D341Med (cell line): ENCODE results near the gene PRKAG2.

ENCODE experiments used
- DNase-seq: peaks from one replicate; pipeline ENCODE4 v3.0.0; 2012; ENCODE audit warnings: low spot score

The PRKAG2 gene

GRCh38 chr7:151515276-151515565, 361.7 kb downstream of the PRKAG2 start:
- DNase-seq = no peak

- no peak for DNase-seq
Observed at GRCh38 chr7:151514461-151515275, 362.2 kb downstream of the PRKAG2 start.

- no peak for DNase-seq
Observed at GRCh38 chr7:151513133-151513532, 363.8 kb downstream of the PRKAG2 start.

DNA sequence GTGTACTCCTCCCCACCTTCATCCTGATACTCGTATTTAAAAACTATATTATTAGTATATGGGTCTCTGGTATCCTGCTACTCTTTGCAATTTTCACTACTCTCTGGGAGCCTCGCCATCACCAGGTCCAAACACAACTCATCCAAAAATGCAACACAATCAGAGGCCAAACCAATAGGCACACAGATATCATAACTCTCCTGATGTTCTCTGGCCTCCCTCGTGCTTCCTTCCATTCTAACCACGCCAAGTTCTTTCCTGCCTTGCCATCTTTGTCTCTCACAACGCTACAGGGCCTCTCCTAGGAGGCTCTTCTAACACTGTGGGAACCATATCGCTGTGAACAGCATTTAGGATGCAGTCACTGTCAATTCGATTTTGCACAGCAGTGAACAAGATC, 364.6 kb downstream of the PRKAG2 start:
- no peak for DNase-seq

DNA sequence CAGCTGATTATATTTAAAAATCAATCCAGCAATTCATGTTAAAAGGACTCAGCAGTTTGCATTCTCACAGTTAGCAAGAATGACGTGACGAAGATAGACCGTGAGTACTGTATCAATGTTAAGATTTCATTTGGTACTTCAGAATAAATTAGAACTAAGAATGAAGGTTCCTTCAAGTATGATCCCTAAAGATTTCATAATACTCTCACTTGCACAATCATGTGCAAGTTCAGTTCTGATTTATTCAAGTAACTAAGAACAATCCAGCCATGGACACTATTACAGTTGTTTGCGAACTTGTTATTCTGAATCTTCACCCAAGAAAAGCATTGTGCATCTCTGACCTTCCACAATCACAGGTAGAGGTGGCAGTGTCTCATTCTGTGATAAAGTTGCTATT, 365.0 kb downstream of the PRKAG2 start:
- DNase-seq = no peak

DNA sequence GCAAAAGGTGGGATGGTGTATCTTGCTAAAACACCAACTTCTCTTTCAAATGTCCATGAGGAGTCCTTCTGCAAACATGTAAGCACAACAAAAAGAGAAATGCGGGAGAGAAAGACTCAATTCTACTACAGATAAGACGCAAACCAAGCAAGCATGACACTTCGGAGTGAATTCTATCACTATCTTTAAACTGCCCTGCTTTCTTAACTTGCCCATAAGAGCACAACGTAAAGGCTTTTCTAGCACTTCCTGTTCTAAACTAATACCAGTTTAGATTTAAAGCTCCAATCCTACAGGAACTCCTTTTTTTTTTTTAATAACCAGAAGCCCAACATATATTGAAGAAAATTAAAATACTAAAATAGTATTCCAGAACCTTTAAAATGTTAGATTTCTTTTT, 365.6 kb downstream of the PRKAG2 start:
- DNase-seq = no peak

- DNase-seq = no peak
Observed at GRCh38 chr7:151509670-151510333, 367.1 kb downstream of the PRKAG2 start.

DNA sequence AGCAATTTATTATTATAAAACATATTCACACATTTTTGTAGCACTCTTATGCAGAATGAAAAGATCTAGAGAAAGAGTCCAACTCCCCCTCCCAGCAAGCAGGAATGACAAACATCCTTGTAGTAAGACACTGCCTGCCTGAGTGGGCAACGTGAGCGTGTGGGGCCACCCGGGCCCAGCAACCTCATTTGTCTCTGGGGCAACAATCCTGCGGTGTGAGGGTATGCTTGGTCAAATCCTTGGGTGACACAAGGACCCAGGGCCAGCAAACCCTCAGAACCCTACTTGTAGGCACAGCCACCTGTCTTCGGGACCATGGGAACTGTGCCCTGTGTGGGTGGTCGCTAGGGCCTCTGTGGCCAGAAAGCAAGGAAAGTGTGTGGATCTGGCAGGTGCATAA, 367.9 kb downstream of the PRKAG2 start:
- DNase-seq = no peak

GRCh38 chr7:151507806-151508205, 369.1 kb downstream of the PRKAG2 start:
- DNase-seq = no peak

DNA sequence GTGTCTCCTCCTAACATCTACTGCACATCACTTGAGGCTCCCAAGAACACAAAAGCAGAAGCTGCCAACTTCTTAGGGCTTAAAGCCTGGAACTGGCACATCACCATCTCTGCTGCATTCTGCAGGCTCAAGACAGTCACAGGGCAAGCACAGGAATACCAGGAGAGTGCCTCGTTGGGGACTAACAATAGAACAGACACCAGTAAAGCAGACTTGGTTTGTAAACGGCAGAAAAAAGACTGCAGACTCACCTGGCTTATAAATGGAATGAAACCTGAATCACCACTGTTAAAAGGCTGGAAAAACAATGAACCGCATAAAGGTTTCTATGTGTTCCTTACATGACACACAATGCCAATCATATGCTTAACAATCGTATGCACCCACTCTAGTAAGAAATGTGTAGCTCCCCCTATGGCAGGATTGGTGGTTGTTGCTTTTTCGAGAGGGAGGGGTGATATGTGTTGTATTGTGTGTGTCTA, 370.0 kb downstream of the PRKAG2 start:
- peak; percentile 59 for DNase-seq
